ENCODE measurements around the gene SPRED3.

- TF ChIP-seq CTCF (IDR thresholded peaks at IDR 0.05; ENCODE audit: borderline replicate concordance, extremely low read depth, low read length, poor library complexity, severe bottlenecking), result no peak
- TF ChIP-seq EZH2 (IDR thresholded peaks at IDR 0.05; ENCODE audit: borderline replicate concordance, low read depth, low read length, severe bottlenecking), result no peak
Observed at GRCh38 chr19:38358071-38358470, 30.4 kb upstream of the SPRED3 start.

Data from DND-41 (cell line).